ENCODE measurements around the gene CRY2. TPM values are rescaled to one million over a fixed set of nuclear protein-coding genes. Genes with fewer than 3 reads are reported as not detected.

The CRY2 gene
- total and polyA plus RNA-seq, 7 experiments from 2014 or later, result 26.9 to 202 (median 66.0) TPM

- intact Hi-C loops (cut with micrococcal nuclease), result no loop called here
- H3K36me3 Mint-ChIP-seq, result peaks cover 0 to 7% (median 0%) of the 10 kb centered on the region in 5 donors
- peaks cover 0 to 3% (median 0%) of the 10 kb centered on the region in 11 donors for H3K9me3 Mint-ChIP-seq
- Histone ChIP-seq H3K4me1 (ENCODE audit: control insufficient read depth in 2 of 2, insufficient read depth in 2 of 2, low read length in 2 of 2) (peaks cover 24 to 32% of the 10 kb centered on the region in 2 donors), H3K4me3 (ENCODE audit: low read length) (no peak overlapping the region), H3K27me3 (ENCODE audit: control insufficient read depth in 2 of 2, insufficient read depth in 2 of 2, low read length in 2 of 2) (no peaks in the 10 kb centered on the region), H3K36me3 (ENCODE audit: control insufficient read depth in 2 of 3, insufficient read depth in 3 of 3, low read length in 3 of 3) (peaks cover 0 to 2% (median under 1%) of the 10 kb centered on the region in 3 experiments), H3K27ac (ENCODE audit: low read depth, low read length) (no peak overlapping the region), H3K9me3 (ENCODE audit: control insufficient read depth in 2 of 3, low read length in 3 of 3) (no peaks in the 10 kb centered on the region)
- ChIA-PET CTCF (no interaction called here), POLR2A (interaction anchor here (0.7 kb wide), 2 partner anchors 19 to 1533 kb away, joined by 3 to 5 read pairs; no protein-coding TSS in a partner anchor)
- DNase-seq (peak in 1 of 9 donors; percentile 7), ATAC-seq (no peak)
- H3K4me3 Mint-ChIP-seq, result peak overlapping the region; percentile 14 to 87 (median 72)
- H3K27me3 Mint-ChIP-seq, result peaks cover 0 to 29% (median 4%) of the 10 kb centered on the region in 5 donors
- peaks cover 34 to 61% (median 51%) of the 10 kb centered on the region in 7 donors for H3K4me1 Mint-ChIP-seq
- H3K27ac Mint-ChIP-seq, result peak overlapping the region in 6 of 9 donors; percentile 36 to 72 (median 46)
Observed at GRCh38 chr11:45920531-45921477, 73.5 kb downstream of the CRY2 start.

GRCh38 chr11:45921561-45922424, 74.5 kb downstream of the CRY2 start:
- Mint-ChIP-seq H3K27ac (peak overlapping the region in 4 of 9 donors; percentile 43 to 72 (median 56)), H3K27me3 (peaks cover 0 to 29% (median 4%) of the 10 kb centered on the region in 5 donors), H3K4me3 (peak overlapping the region; percentile 40 to 87 (median 72)), H3K9me3 (peaks cover 0 to 3% (median 0%) of the 10 kb centered on the region in 11 donors), H3K4me1 (peaks cover 27 to 51% (median 43%) of the 10 kb centered on the region in 7 donors), H3K36me3 (peaks cover 0 to 1% (median 0%) of the 10 kb centered on the region in 5 donors)
- H3K4me1 ChIP-seq (ENCODE audit: control insufficient read depth in 2 of 2, insufficient read depth in 2 of 2, low read length in 2 of 2), result peaks cover 20 to 22% of the 10 kb centered on the region in 2 donors
- POLR2A ChIA-PET, result interaction anchor here (0.7 kb wide), 1 partner anchor 20 kb away, joined by 3 read pairs; no protein-coding TSS in a partner anchor
- ATAC-seq (no peak), DNase-seq (peak in 1 of 9 donors; percentile 9)
- no peaks in the 10 kb centered on the region for H3K36me3 ChIP-seq (ENCODE audit: control insufficient read depth in 2 of 3, insufficient read depth in 3 of 3, low read length in 3 of 3)
- intact Hi-C loops (cut with micrococcal nuclease), result no loop called here
- H3K9me3 ChIP-seq (ENCODE audit: control insufficient read depth in 2 of 3, low read length in 3 of 3), result no peaks in the 10 kb centered on the region
- H3K27me3 ChIP-seq (ENCODE audit: control insufficient read depth in 2 of 2, insufficient read depth in 2 of 2, low read length in 2 of 2), result no peaks in the 10 kb centered on the region
- H3K4me3 ChIP-seq (ENCODE audit: low read length), result no peak overlapping the region
- CTCF ChIA-PET, result no interaction called here
- no peak overlapping the region for H3K27ac ChIP-seq (ENCODE audit: low read depth, low read length)

- no peaks in the 10 kb centered on the region for H3K9me3 ChIP-seq (ENCODE audit: control insufficient read depth in 2 of 3, low read length in 3 of 3)
- H3K27me3 Mint-ChIP-seq, result peaks cover 0 to 29% (median 4%) of the 10 kb centered on the region in 5 donors
- peak within 1 kb of the TSS; percentile 71 to 87 (median 78) for H3K4me3 Mint-ChIP-seq
- H3K4me1 Mint-ChIP-seq, result peaks cover 24 to 46% (median 39%) of the 10 kb centered on the region in 7 donors
- ATAC-seq (no peak), DNase-seq (peak in 3 of 9 donors; percentile 11 to 25 (median 12))
- no peaks in the 10 kb centered on the region for H3K27me3 ChIP-seq (ENCODE audit: control insufficient read depth in 2 of 2, insufficient read depth in 2 of 2, low read length in 2 of 2)
- peaks cover 16 to 19% of the 10 kb centered on the region in 2 donors for H3K4me1 ChIP-seq (ENCODE audit: control insufficient read depth in 2 of 2, insufficient read depth in 2 of 2, low read length in 2 of 2)
- peak within 1 kb of the TSS; percentile 24 for H3K4me3 ChIP-seq (ENCODE audit: low read length)
- POLR2A ChIA-PET, result no interaction called here
- CTCF ChIA-PET, result no interaction called here
- H3K27ac Mint-ChIP-seq, result peak within 1 kb of the TSS in 6 of 9 donors; percentile 36 to 72 (median 58)
- peaks cover 0 to 3% (median 0%) of the 10 kb centered on the region in 11 donors for H3K9me3 Mint-ChIP-seq
- no peak within 1 kb of the TSS for H3K27ac ChIP-seq (ENCODE audit: low read depth, low read length)
- intact Hi-C loops (cut with micrococcal nuclease), result no loop called here
- H3K36me3 ChIP-seq (ENCODE audit: control insufficient read depth in 2 of 3, insufficient read depth in 3 of 3, low read length in 3 of 3), result no peaks in the 10 kb centered on the region
- peaks cover 0 to 1% (median 0%) of the 10 kb centered on the region in 5 donors for H3K36me3 Mint-ChIP-seq
Observed at GRCh38 chr11:45922425-45923082, 75.3 kb downstream of the CRY2 start, which contains the start of gene LARGE2. LARGE2 (plus strand) TSS chr11:45922656; CDS start chr11:45922883, 227 bp downstream.

GRCh38 chr11:45924036-45924915, 77.0 kb downstream of the CRY2 start:
- H3K27ac ChIP-seq (ENCODE audit: low read depth, low read length), result no peak overlapping the region
- H3K4me1 Mint-ChIP-seq, result peaks cover 16 to 32% (median 28%) of the 10 kb centered on the region in 7 donors
- H3K27me3 Mint-ChIP-seq, result peaks cover 0 to 29% (median 4%) of the 10 kb centered on the region in 5 donors
- peak overlapping the region in 5 of 9 donors; percentile 29 to 81 (median 60) for H3K27ac Mint-ChIP-seq
- H3K36me3 ChIP-seq (ENCODE audit: control insufficient read depth in 2 of 3, insufficient read depth in 3 of 3, low read length in 3 of 3), result no peaks in the 10 kb centered on the region
- ATAC-seq, result no peak
- H3K27me3 ChIP-seq (ENCODE audit: control insufficient read depth in 2 of 2, insufficient read depth in 2 of 2, low read length in 2 of 2), result no peaks in the 10 kb centered on the region
- H3K4me1 ChIP-seq (ENCODE audit: control insufficient read depth in 2 of 2, insufficient read depth in 2 of 2, low read length in 2 of 2), result peaks cover 7 to 10% of the 10 kb centered on the region in 2 donors
- intact Hi-C loops (cut with micrococcal nuclease), result no loop called here
- peak overlapping the region; percentile 40 to 86 (median 66) for H3K4me3 Mint-ChIP-seq
- DNase-seq, result peak in 2 of 9 donors; percentile 4 to 19
- H3K9me3 ChIP-seq (ENCODE audit: control insufficient read depth in 2 of 3, low read length in 3 of 3), result no peaks in the 10 kb centered on the region
- H3K4me3 ChIP-seq (ENCODE audit: low read length), result no peak overlapping the region
- POLR2A ChIA-PET, result interaction anchor here (0.6 to 0.7 kb wide), 2 partner anchors 427 to 874 kb away, joined by 5 read pairs; no protein-coding TSS in a partner anchor
- CTCF ChIA-PET, result no interaction called here
- H3K9me3 Mint-ChIP-seq, result no peaks in the 10 kb centered on the region
- peaks cover 0 to 1% (median 0%) of the 10 kb centered on the region in 5 donors for H3K36me3 Mint-ChIP-seq

- peaks cover 0 to 29% (median 4%) of the 10 kb centered on the region in 5 donors for H3K27me3 Mint-ChIP-seq
- Histone ChIP-seq H3K27me3 (ENCODE audit: control insufficient read depth in 2 of 2, insufficient read depth in 2 of 2, low read length in 2 of 2) (no peaks in the 10 kb centered on the region), H3K9me3 (ENCODE audit: control insufficient read depth in 2 of 3, low read length in 3 of 3) (no peaks in the 10 kb centered on the region), H3K36me3 (ENCODE audit: control insufficient read depth in 2 of 3, insufficient read depth in 3 of 3, low read length in 3 of 3) (no peaks in the 10 kb centered on the region), H3K4me1 (ENCODE audit: control insufficient read depth in 2 of 2, insufficient read depth in 2 of 2, low read length in 2 of 2) (peaks cover 7 to 15% of the 10 kb centered on the region in 2 donors), H3K4me3 (ENCODE audit: low read length) (no peak overlapping the region), H3K27ac (ENCODE audit: low read depth, low read length) (no peak overlapping the region)
- ChIA-PET CTCF (no interaction called here), POLR2A (no interaction called here)
- H3K36me3 Mint-ChIP-seq, result peaks cover 0 to 1% (median 0%) of the 10 kb centered on the region in 5 donors
- peaks cover 14 to 32% (median 28%) of the 10 kb centered on the region in 7 donors for H3K4me1 Mint-ChIP-seq
- DNase-seq (peak in 1 of 9 donors; percentile 15), ATAC-seq (no peak)
- H3K4me3 Mint-ChIP-seq, result peak overlapping the region in 3 of 10 donors; percentile 45 to 86 (median 65)
- no peaks in the 10 kb centered on the region for H3K9me3 Mint-ChIP-seq
- no peak overlapping the region for H3K27ac Mint-ChIP-seq
- intact Hi-C loops (cut with micrococcal nuclease), result no loop called here
Observed at GRCh38 chr11:45924927-45925326, 77.7 kb downstream of the CRY2 start.

Measured in naive thymus-derived CD4-positive, alpha-beta T cell (primary cell).